IMR-90 (cell line): Measurements from ENCODE around the gene DOCK4. TPM values are rescaled to one million over a fixed set of nuclear protein-coding genes. Genes with fewer than 3 reads are reported as not detected.

ENCODE experiments used
- ATAC-seq: fragments of 200-7000 bp; cut with Tn5 transposase; 2 replicates; pipeline ENCODE4 v1.9.1; 2020; ENCODE audit warnings: low read depth, mild to moderate bottlenecking, moderate library complexity
- BruUV-seq: library from RNA; stranded (reverse); fragments of 400-500 nt; replicated peaks from 2 replicates; lab custom pipeline; 2021; lab: Mats Ljungman, UMichigan
- CTCF ChIA-PET: fragments of 300-600 bp; formaldehyde crosslinking; extraction: SDS; loops from one replicate; lab custom pipeline; 2021; ENCODE audit warnings: antibody characterized with exemption; lab: Yijun Ruan, JAX
- POLR2A ChIA-PET: fragments of 300-600 bp; sonication (Branson Sonifier 250); formaldehyde crosslinking; loops from one replicate; lab custom pipeline; 2022; ENCODE audit warnings: antibody characterized with exemption; ENCODE audit not compliant: unreplicated experiment; lab: Charles Lee
- DNase-seq: peaks from one replicate; pipeline ENCODE4 v3.0.0; 2013
- H2AFZ ChIP-seq: replicated peaks from 2 replicates; pipeline ENCODE3; 2013; ENCODE audit warnings: low read length, mild to moderate bottlenecking; ENCODE audit not compliant: poor library complexity
- H2AK5ac ChIP-seq: 2 replicates; pipeline ENCODE4 v1.6.1; 2013; ENCODE audit warnings: low read depth, low read length, inconsistent platforms
- H2AK9ac ChIP-seq: replicated peaks from 2 replicates; pipeline ENCODE3; 2013; ENCODE audit warnings: mild to moderate bottlenecking, low read depth, low read length, moderate library complexity; ENCODE audit not compliant: poor library complexity
- H2BK120ac ChIP-seq: 2 replicates; pipeline ENCODE4 v1.6.1; 2013; ENCODE audit warnings: low read depth, low read length, inconsistent platforms
- H2BK15ac ChIP-seq: 3 replicates; pipeline ENCODE4 v1.6.1; 2013; ENCODE audit warnings: low read depth, low read length, inconsistent platforms
- H2BK20ac ChIP-seq: 2 replicates; pipeline ENCODE4 v1.6.1; 2013; ENCODE audit warnings: low read depth, mild to moderate bottlenecking, inconsistent platforms, low read length, moderate library complexity
- H2BK5ac ChIP-seq: 2 replicates; pipeline ENCODE4 v1.6.1; 2013; ENCODE audit warnings: mild to moderate bottlenecking, low read depth, low read length, inconsistent platforms; ENCODE audit not compliant: poor library complexity, severe bottlenecking
- H3K14ac ChIP-seq: replicated peaks from 2 replicates; pipeline ENCODE4 v1.6.1; 2013; ENCODE audit warnings: low read depth, low read length, inconsistent platforms
- H3K18ac ChIP-seq: 2 replicates; pipeline ENCODE4 v1.6.1; 2013; ENCODE audit warnings: low read depth, low read length, control low read depth
- H3K23ac ChIP-seq: 2 replicates; pipeline ENCODE4 v1.6.1; 2013; ENCODE audit warnings: low read depth, low read length, inconsistent platforms
- H3K27ac ChIP-seq: 2 replicates; pipeline ENCODE4 v1.5.1; 2013; ENCODE audit warnings: mild to moderate bottlenecking, control low read depth, low read length; ENCODE audit not compliant: insufficient read depth
- H3K27me3 ChIP-seq: 2 replicates; pipeline ENCODE4 v1.6.1; 2013; ENCODE audit warnings: low read length; ENCODE audit not compliant: control insufficient read depth, insufficient read depth
- H3K36me3 ChIP-seq: 2 replicates; pipeline ENCODE4 v1.6.1; 2013; ENCODE audit warnings: low read length, mixed read lengths; ENCODE audit not compliant: control insufficient read depth, insufficient read depth
- H3K4ac ChIP-seq: 2 replicates; pipeline ENCODE4 v1.6.1; 2013; ENCODE audit warnings: low read depth, low read length, inconsistent platforms
- H3K4me1 ChIP-seq: 2 replicates; pipeline ENCODE4 v1.6.1; 2013; ENCODE audit warnings: low read length, mixed read lengths; ENCODE audit not compliant: control insufficient read depth, insufficient read depth
- H3K4me2 ChIP-seq: 2 replicates; pipeline ENCODE4 v1.6.1; 2013; ENCODE audit warnings: low read depth, mild to moderate bottlenecking, control low read depth, low read length, moderate library complexity
- H3K4me3 ChIP-seq: 2 replicates; pipeline ENCODE4 v1.5.1; 2013; ENCODE audit warnings: low read depth, mild to moderate bottlenecking, control low read depth, low read length, moderate library complexity; ENCODE audit not compliant: insufficient read depth
- H3K56ac ChIP-seq: 2 replicates; pipeline ENCODE4 v1.6.1; 2013; ENCODE audit warnings: low read length, inconsistent platforms; ENCODE audit not compliant: insufficient read depth; ENCODE audit errors: extremely low read depth
- H3K79me1 ChIP-seq, 2 experiments: 2 replicates each; pipeline ENCODE4 v1.6.1; 2013; ENCODE audit warnings: low read length in 2 of 2, inconsistent platforms in 1 of 2, low read depth in 1 of 2
- H3K9ac ChIP-seq: 2 replicates; pipeline ENCODE4 v1.6.1; 2013; ENCODE audit warnings: low read depth, low read length, control low read depth
- H3K9me1 ChIP-seq: 2 replicates; pipeline ENCODE4 v1.6.1; 2013; ENCODE audit warnings: low read length, inconsistent platforms; ENCODE audit not compliant: insufficient read depth
- H3K9me3 ChIP-seq: 2 replicates; pipeline ENCODE4 v1.6.1; 2013; ENCODE audit warnings: low read length; ENCODE audit not compliant: control insufficient read depth, insufficient read depth
- H4K20me1 ChIP-seq: 2 replicates; pipeline ENCODE4 v1.6.1; 2013; ENCODE audit warnings: low read length, inconsistent platforms; ENCODE audit not compliant: insufficient read depth
- H4K5ac ChIP-seq: 2 replicates; pipeline ENCODE4 v1.6.1; 2013; ENCODE audit warnings: mild to moderate bottlenecking, low read depth, low read length, control low read depth
- H4K8ac ChIP-seq, 2 experiments: 2 replicates each; pipeline ENCODE4 v1.6.1; 2013; ENCODE audit warnings: low read depth in 2 of 2, low read length in 2 of 2, control low read depth in 1 of 2, inconsistent platforms in 1 of 2
- H4K91ac ChIP-seq: 2 replicates; pipeline ENCODE4 v1.6.1; 2013; ENCODE audit warnings: low read depth, low read length, inconsistent platforms; ENCODE audit not compliant: insufficient read depth
- BHLHE40 ChIP-seq: fragments of 150-350 bp; IDR thresholded peaks from 2 replicates; pipeline ENCODE4 v1.6.1; 2016; ENCODE audit warnings: mild to moderate bottlenecking, low read depth, low read length
- CEBPB ChIP-seq: IDR thresholded peaks from 2 replicates; pipeline ENCODE4 v1.6.1; 2012; ENCODE audit warnings: low read depth, low read length, improper control_type of control experiment
- CHD1 ChIP-seq: IDR thresholded peaks from 2 replicates; pipeline ENCODE4 v1.6.1; 2012; ENCODE audit warnings: low read depth, low read length, improper control_type of control experiment
- CTCF ChIP-seq: conservative IDR thresholded peaks from 2 replicates; pipeline ENCODE4 v1.5.1; 2012; ENCODE audit warnings: mild to moderate bottlenecking, low read depth, low read length, improper control_type of control experiment
- ELK1 ChIP-seq: fragments of 150-350 bp; IDR thresholded peaks from 2 replicates; pipeline ENCODE4 v1.6.1; 2016; ENCODE audit warnings: low read depth, mild to moderate bottlenecking, low read length, moderate library complexity, borderline replicate concordance
- FOS ChIP-seq: fragments of 150-350 bp; IDR thresholded peaks from 2 replicates; pipeline ENCODE4 v1.6.1; 2016; ENCODE audit warnings: low read depth, low read length
- MAFK ChIP-seq: IDR thresholded peaks from 2 replicates; pipeline ENCODE4 v1.6.1; 2012; ENCODE audit warnings: low read depth, low read length, improper control_type of control experiment
- MAZ ChIP-seq: IDR thresholded peaks from 2 replicates; pipeline ENCODE4 v1.6.1; 2012; ENCODE audit warnings: low read depth, mild to moderate bottlenecking, low read length, improper control_type of control experiment, moderate library complexity, borderline replicate concordance
- MXI1 ChIP-seq: IDR thresholded peaks from 2 replicates; pipeline ENCODE4 v1.6.1; 2012; ENCODE audit warnings: low read depth, mild to moderate bottlenecking, low read length, moderate library complexity, borderline replicate concordance
- NFE2L2 ChIP-seq: fragments of 150-350 bp; IDR thresholded peaks from 2 replicates; pipeline ENCODE4 v1.6.1; 2016; ENCODE audit warnings: low read depth, mild to moderate bottlenecking, low read length
- POLR2A ChIP-seq: IDR thresholded peaks from 2 replicates; pipeline ENCODE4 v1.6.1; 2012; ENCODE audit warnings: mild to moderate bottlenecking, low read depth, low read length
- RAD21 ChIP-seq: IDR thresholded peaks from 2 replicates; pipeline ENCODE4 v1.6.1; 2012; ENCODE audit warnings: low read length, improper control_type of control experiment
- RCOR1 ChIP-seq: IDR thresholded peaks from 2 replicates; pipeline ENCODE4 v1.6.1; 2012; ENCODE audit warnings: mild to moderate bottlenecking, low read length, improper control_type of control experiment; ENCODE audit not compliant: insufficient replicate concordance
- RFX5 ChIP-seq: IDR thresholded peaks from 2 replicates; pipeline ENCODE4 v1.8.0; 2012; ENCODE audit warnings: low read depth, mild to moderate bottlenecking, low read length, moderate library complexity
- SMC3 ChIP-seq: fragments of 150-350 bp; IDR thresholded peaks from 2 replicates; pipeline ENCODE4 v1.6.1; 2016; ENCODE audit warnings: low read depth, mild to moderate bottlenecking, antibody characterized with exemption, low read length, moderate library complexity
- USF2 ChIP-seq: fragments of 150-350 bp; IDR thresholded peaks from 2 replicates; pipeline ENCODE4 v1.6.1; 2017; ENCODE audit warnings: mild to moderate bottlenecking, antibody characterized with exemption, low read length, low read depth
- WGBS, 2 experiments: methylation state at CpG; one replicate each; pipeline versions ENCODE4 v1.1.5 to v1.1.7; 2013; ENCODE audit warnings: missing lambda C conversion rate in 2 of 2; ENCODE audit not compliant: insufficient read length in 1 of 2; ENCODE audit errors: extremely low coverage in 2 of 2; 5-methylcytosine and 5-hydroxymethylcytosine counted together
- dilution Hi-C: fragments of 300-500 bp; cut with HindIII; formaldehyde crosslinking; loops from one replicate; pipeline ENCODE4 v1.14.3; 2018; ENCODE audit warnings: low sequenced_read_pairs; ENCODE audit not compliant: unreplicated experiment
- in situ Hi-C: fragments of 300-500 bp; cut with MboI; formaldehyde crosslinking; loops from 3 replicates; pipeline ENCODE4 v1.14.3; 2019; ENCODE audit warnings: low sequenced_read_pairs, inconsistent platforms, mixed read lengths
- intact Hi-C: fragments of 100-400 bp; cut with micrococcal nuclease; formaldehyde crosslinking; loops from 2 replicates; pipeline ENCODE4 v1.10.0; 2022
- polyA plus RNA-seq, 3 experiments: library from polyadenylated mRNA; depleted of rRNA; stranded (reverse); fragments of >200 nt; gene quantifications; 2 replicates each; pipeline ENCODE4 v1.2.3, GENCODE V29; 2012; ENCODE audit warnings: low replicate concordance in 1 of 3
- total RNA-seq: library from RNA; depleted of rRNA; stranded (reverse); fragments of >200 nt; gene quantifications from 2 replicates; pipeline ENCODE4 v1.2.3, GENCODE V29; 2012

Gene DOCK4
- total and polyA plus RNA-seq, 2 of the 4 experiments (the other 2 are of a cell fraction) = 4.4 to 12.2 TPM

- Histone ChIP-seq H4K5ac (no peak overlapping the region), H3K4me2 (no peak overlapping the region), H2BK15ac (no peak overlapping the region), H3K79me1 (no peaks in the 10 kb centered on the region), H2AK9ac (no peak overlapping the region), H3K36me3 (peaks cover 3% of the 10 kb centered on the region), H3K9ac (no peak overlapping the region), H2BK5ac (no peak overlapping the region), H4K20me1 (no peaks in the 10 kb centered on the region), H3K9me3 (no peaks in the 10 kb centered on the region), H3K9me1 (no peaks in the 10 kb centered on the region; the same call in 1 of the 2 replicates), H3K27ac (no peak overlapping the region), H4K91ac (no peak overlapping the region), H3K4me1 (0 out of 2 replicates have a peak, but pooled peaks cover 2% of the 10 kb centered on the region), H2BK20ac (no peak overlapping the region), H3K27me3 (no peaks in the 10 kb centered on the region), H3K56ac (no peak overlapping the region), H3K23ac (no peak overlapping the region), H2AK5ac (no peak overlapping the region), H2BK120ac (no peak overlapping the region), H2AFZ (peak overlapping the region; percentile 54), H3K14ac (no peak overlapping the region), H3K4ac (no peak overlapping the region), H3K4me3 (no peak overlapping the region), H3K18ac (no peak overlapping the region), H4K8ac (no peak overlapping the region)
- ChIA-PET CTCF (interaction anchor here (0.6 to 1.3 kb wide), 2 partner anchors 27 kb away, joined by 3 read pairs; no protein-coding TSS in a partner anchor), POLR2A (no interaction called here)
- in situ Hi-C loops = no loop called here
- DNase-seq = peak; percentile 68
- no CpG with 5 or more reads among the region's 1 CpG for WGBS, 2 experiments
- dilution Hi-C loops = no loop called here
- BruUV-seq = no TSS peak
- no peak for TF ChIP-seq ELK1
- no peak for TF ChIP-seq MAFK
- TF ChIP-seq POLR2A = no peak
- TF ChIP-seq MAZ = no peak
- no peak for TF ChIP-seq CTCF
- TF ChIP-seq RFX5 = no peak
- no peak for TF ChIP-seq BHLHE40
- no peak for TF ChIP-seq CEBPB
- TF ChIP-seq RCOR1 = no peak
- TF ChIP-seq RAD21 = no peak
- no peak for TF ChIP-seq NFE2L2
- no peak for TF ChIP-seq FOS
- no peak for TF ChIP-seq SMC3
- no peak for TF ChIP-seq USF2
- TF ChIP-seq MXI1 = no peak
- TF ChIP-seq CHD1 = no peak
- ATAC-seq = peak; percentile 95
- intact Hi-C loops = no loop called here
Measured at GRCh38 chr7:111827863-111828504, 378.2 kb downstream of the DOCK4 start.
